ENCODE results near the gene PANK1.

PANK1 gene

GRCh38 chr10:89575031-89575430 is 70.0 kb downstream of the PANK1 start:
- no peaks in the 10 kb centered on the region for H3K36me3 ChIP-seq (replicated peaks; ENCODE audit: low read depth, low read length)
- H3K4me2 ChIP-seq (ENCODE audit: low read length): no peak overlapping the region
- H2AFZ ChIP-seq (ENCODE audit: low read depth, low read length): no peak overlapping the region
- H4K20me1 ChIP-seq (ENCODE audit: insufficient read depth, low read length): no peaks in the 10 kb centered on the region
- H3K79me2 ChIP-seq (ENCODE audit: low read length): no peaks in the 10 kb centered on the region
- no peaks in the 10 kb centered on the region for H3K9me3 ChIP-seq (ENCODE audit: insufficient read depth, low read length)
- H3K4me1 ChIP-seq (ENCODE audit: low read length): peaks cover 9% of the 10 kb centered on the region
- no peaks in the 10 kb centered on the region for H3K27me3 ChIP-seq (ENCODE audit: low read depth, low read length)
- H3K9ac ChIP-seq (ENCODE audit: low read length): no peak overlapping the region
- H3K27ac ChIP-seq (ENCODE audit: low read length): no peak overlapping the region
- no peak for TF ChIP-seq EZH2phosphoT487 (IDR thresholded peaks at IDR 0.05; ENCODE audit: low read depth)
- no peak for TF ChIP-seq CTCF (IDR thresholded peaks at IDR 0.05; ENCODE audit: low read depth, low read length)
- H3K4me3 ChIP-seq (ENCODE audit: low read length): no peak overlapping the region

GRCh38 chr10:89574368-89574767 is 70.7 kb downstream of the PANK1 start:
- TF ChIP-seq CTCF (IDR thresholded peaks at IDR 0.05; ENCODE audit: low read depth, low read length): no peak
- no peak for TF ChIP-seq EZH2phosphoT487 (IDR thresholded peaks at IDR 0.05; ENCODE audit: low read depth)
- no peaks in the 10 kb centered on the region for H4K20me1 ChIP-seq (ENCODE audit: insufficient read depth, low read length)
- no peak overlapping the region for H3K4me2 ChIP-seq (ENCODE audit: low read length)
- H3K27me3 ChIP-seq (ENCODE audit: low read depth, low read length): no peaks in the 10 kb centered on the region
- H3K27ac ChIP-seq (ENCODE audit: low read length): no peak overlapping the region
- H3K4me3 ChIP-seq (ENCODE audit: low read length): no peak overlapping the region
- no peak overlapping the region for H2AFZ ChIP-seq (ENCODE audit: low read depth, low read length)
- H3K4me1 ChIP-seq (ENCODE audit: low read length): peaks cover 9% of the 10 kb centered on the region
- no peaks in the 10 kb centered on the region for H3K79me2 ChIP-seq (ENCODE audit: low read length)
- H3K9me3 ChIP-seq (ENCODE audit: insufficient read depth, low read length): no peaks in the 10 kb centered on the region
- no peak overlapping the region for H3K9ac ChIP-seq (ENCODE audit: low read length)
- no peaks in the 10 kb centered on the region for H3K36me3 ChIP-seq (replicated peaks; ENCODE audit: low read depth, low read length)

GRCh38 chr10:89567576-89568245 is 77.3 kb downstream of the PANK1 start:
- Histone ChIP-seq H3K27me3 (ENCODE audit: low read depth, low read length) (no peaks in the 10 kb centered on the region), H3K27ac (ENCODE audit: low read length) (no peak overlapping the region), H3K4me2 (ENCODE audit: low read length) (peak overlapping the region; percentile 30; the same call in 1 of the 2 replicates), H3K4me3 (ENCODE audit: low read length) (no peak overlapping the region), H2AFZ (ENCODE audit: low read depth, low read length) (peak overlapping the region; percentile 21; the same call in 1 of the 2 replicates), H3K36me3 (replicated peaks; ENCODE audit: low read depth, low read length) (no peaks in the 10 kb centered on the region), H3K9me3 (ENCODE audit: insufficient read depth, low read length) (no peaks in the 10 kb centered on the region), H3K9ac (ENCODE audit: low read length) (no peak overlapping the region), H3K79me2 (ENCODE audit: low read length) (no peaks in the 10 kb centered on the region), H4K20me1 (ENCODE audit: insufficient read depth, low read length) (no peaks in the 10 kb centered on the region), H3K4me1 (ENCODE audit: low read length) (peaks cover 6% of the 10 kb centered on the region)
- TF ChIP-seq EZH2phosphoT487 (IDR thresholded peaks at IDR 0.05; ENCODE audit: low read depth) (no peak), CTCF (IDR thresholded peaks at IDR 0.05; ENCODE audit: low read depth, low read length) (no peak)

GRCh38 chr10:89566992-89567391 is 78.0 kb downstream of the PANK1 start:
- Histone ChIP-seq H3K9me3 (ENCODE audit: insufficient read depth, low read length) (no peaks in the 10 kb centered on the region), H3K27me3 (ENCODE audit: low read depth, low read length) (no peaks in the 10 kb centered on the region), H3K4me2 (ENCODE audit: low read length) (no peak overlapping the region), H3K4me1 (ENCODE audit: low read length) (peaks cover 6% of the 10 kb centered on the region), H3K4me3 (ENCODE audit: low read length) (no peak overlapping the region), H3K79me2 (ENCODE audit: low read length) (no peaks in the 10 kb centered on the region), H3K9ac (ENCODE audit: low read length) (no peak overlapping the region), H4K20me1 (ENCODE audit: insufficient read depth, low read length) (no peaks in the 10 kb centered on the region), H3K36me3 (replicated peaks; ENCODE audit: low read depth, low read length) (no peaks in the 10 kb centered on the region), H2AFZ (ENCODE audit: low read depth, low read length) (no peak overlapping the region), H3K27ac (ENCODE audit: low read length) (no peak overlapping the region)
- TF ChIP-seq EZH2phosphoT487 (IDR thresholded peaks at IDR 0.05; ENCODE audit: low read depth) (no peak), CTCF (IDR thresholded peaks at IDR 0.05; ENCODE audit: low read depth, low read length) (no peak)
